ENCODE results near the gene TMPRSS6. TPM values are rescaled to one million over a fixed set of nuclear protein-coding genes. Genes with fewer than 3 reads are reported as not detected.

The TMPRSS6 gene
- total RNA-seq, 1 donor from 2014 or later: not detected

- no peak for DNase-seq
Measured at GRCh38 chr22:37026325-37026724, 83.2 kb downstream of the TMPRSS6 start.

- no peak for DNase-seq
Measured at GRCh38 chr22:37025500-37026070, 83.9 kb downstream of the TMPRSS6 start.

DNA sequence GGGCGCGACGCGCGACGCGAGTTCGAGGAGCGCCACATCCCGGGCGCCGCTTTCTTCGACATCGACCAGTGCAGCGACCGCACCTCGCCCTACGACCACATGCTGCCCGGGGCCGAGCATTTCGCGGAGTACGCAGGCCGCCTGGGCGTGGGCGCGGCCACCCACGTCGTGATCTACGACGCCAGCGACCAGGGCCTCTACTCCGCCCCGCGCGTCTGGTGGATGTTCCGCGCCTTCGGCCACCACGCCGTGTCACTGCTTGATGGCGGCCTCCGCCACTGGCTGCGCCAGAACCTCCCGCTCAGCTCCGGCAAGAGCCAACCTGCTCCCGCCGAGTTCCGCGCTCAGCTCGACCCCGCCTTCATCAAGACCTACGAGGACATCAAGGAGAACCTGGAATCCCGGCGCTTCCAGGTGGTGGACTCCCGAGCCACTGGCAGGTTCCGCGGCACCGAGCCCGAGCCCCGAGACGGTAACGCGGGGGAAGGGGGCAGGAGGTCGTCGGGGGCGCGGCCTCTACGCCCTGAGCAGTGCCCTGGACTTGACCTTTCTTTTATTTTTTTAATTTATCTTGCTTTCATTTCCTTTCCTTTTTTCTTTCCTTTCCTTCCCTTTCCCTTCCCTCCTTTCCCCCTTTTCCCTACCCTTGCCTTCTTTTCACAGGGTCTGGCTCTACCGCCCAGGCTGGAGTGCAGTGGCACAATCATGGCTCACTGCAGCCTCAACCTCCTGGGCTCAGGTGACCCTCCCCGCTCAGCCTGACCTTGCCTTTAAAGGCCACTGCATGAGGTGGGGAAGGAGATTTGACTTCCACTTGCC, 85.0 kb downstream of the TMPRSS6 start:
- DNase-seq: no peak

- no peak for DNase-seq
Measured at GRCh38 chr22:37023743-37024338, 85.7 kb downstream of the TMPRSS6 start.

- DNase-seq: no peak
Measured at GRCh38 chr22:37022483-37023337, 86.8 kb downstream of the TMPRSS6 start.

DNA sequence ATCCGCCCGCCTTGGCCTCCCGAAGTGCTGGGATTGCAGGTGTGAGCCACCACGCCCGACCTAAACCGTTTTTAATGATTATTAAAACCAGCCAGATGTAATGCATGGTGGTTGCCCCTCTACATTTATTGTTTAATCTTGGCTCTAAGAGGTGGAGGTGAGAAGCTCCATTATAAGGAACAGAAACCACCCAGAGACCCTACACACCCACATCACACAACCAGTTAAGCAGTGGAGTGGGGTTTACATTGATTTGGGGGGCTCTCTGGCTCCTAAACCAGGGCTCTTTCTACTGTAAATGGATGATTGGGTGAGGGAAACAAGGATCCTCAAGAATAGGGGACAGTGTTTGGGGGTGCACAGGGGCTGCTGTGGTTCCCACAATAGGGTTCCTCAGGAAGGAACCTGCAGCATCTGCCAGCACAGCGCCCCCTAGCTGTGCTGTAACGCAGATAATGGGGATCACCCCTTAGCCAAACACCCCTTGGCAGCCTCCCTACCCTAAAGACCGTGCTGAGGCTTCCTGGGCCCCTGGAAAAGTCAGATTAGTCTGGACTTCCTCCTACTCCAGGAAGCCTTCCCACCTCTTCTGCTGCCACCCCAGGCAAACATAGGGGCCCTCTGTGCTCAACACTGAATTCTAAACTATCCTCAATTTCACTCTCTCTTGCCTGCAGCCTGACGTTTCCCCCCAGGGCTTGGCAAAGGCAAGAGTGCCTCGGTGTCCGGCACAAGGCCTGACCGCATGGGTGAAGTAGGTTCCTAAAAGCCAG, 87.6 kb downstream of the TMPRSS6 start:
- DNase-seq: peak; percentile 42

DNA sequence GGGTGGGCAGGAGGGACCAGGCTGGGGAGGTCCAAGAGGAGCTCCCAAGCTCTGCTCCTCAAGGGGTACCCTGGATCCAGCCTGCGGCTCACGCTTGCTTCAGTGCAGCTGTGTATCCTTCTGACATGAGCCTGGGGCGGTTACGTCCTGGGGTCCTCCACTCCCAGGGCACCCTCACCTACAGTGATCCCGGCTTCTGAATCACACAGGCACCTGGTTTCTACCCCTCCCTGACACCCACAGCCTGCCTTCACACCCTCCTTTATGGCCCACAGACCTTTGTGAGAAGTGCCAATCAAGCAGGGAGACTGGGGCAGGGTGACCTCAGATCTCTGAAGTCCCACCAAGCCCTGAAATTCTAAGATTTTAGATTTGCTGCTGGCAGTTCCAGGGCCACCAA, 88.5 kb downstream of the TMPRSS6 start:
- DNase-seq: no peak

GRCh38 chr22:37020192-37020479, 89.4 kb downstream of the TMPRSS6 start:
- peak; percentile 63 for DNase-seq

DNA sequence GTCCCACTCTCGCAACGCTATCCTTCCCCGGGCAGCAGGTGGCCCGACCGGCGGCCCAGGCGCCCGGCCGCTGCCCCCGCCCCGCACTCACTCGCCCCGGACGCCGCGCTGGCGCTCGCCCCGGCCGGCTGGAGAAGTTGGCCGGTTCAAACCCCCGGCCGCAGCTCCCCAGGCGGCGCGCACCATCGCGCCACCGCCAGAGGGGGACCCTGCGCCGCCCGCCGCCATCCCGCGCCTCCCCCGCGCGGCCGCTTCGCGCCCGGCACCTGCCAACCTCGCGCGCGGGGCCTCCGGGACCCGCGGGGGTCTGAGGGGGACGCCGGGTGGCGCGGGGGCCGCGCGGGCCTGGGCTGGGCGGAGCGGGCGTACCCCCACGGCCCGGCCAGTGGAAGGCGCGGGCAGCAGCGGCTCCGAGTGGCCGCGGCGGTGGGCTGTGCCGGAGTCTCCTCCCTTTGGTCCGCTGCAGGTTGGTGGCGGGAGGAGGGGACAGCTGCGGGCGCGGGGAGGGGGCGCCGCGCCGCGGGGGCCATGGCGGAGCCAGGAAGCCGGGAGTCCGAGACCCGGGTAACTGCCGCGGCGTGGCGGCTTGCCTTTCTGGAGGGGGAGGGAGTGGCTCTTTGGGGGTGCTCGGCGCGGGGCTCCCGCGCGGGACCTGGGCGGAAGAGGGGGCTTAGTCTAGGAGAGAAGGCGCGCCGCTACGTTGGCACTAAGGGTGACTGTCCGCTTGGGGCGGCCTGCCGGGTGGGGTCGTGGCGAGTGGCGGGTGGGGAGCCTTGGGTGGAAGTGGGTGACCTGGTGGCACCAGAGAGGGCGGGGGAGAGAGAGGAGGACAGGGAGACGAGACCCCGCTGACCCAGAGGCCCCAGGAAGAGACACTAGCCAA, 90.0 kb downstream of the TMPRSS6 start, which contains the start of the genes MPST and TST:
MPST (plus strand) TSS at position 434 of the 883 bp plus-strand sequence; CDS start at position 529, 95 bp downstream.
TST (minus strand) TSS at position 139 of the 883 bp plus-strand sequence. CDS start 715 bp downstream, outside the sequence.
- DNase-seq: peak; percentile 91

DNA sequence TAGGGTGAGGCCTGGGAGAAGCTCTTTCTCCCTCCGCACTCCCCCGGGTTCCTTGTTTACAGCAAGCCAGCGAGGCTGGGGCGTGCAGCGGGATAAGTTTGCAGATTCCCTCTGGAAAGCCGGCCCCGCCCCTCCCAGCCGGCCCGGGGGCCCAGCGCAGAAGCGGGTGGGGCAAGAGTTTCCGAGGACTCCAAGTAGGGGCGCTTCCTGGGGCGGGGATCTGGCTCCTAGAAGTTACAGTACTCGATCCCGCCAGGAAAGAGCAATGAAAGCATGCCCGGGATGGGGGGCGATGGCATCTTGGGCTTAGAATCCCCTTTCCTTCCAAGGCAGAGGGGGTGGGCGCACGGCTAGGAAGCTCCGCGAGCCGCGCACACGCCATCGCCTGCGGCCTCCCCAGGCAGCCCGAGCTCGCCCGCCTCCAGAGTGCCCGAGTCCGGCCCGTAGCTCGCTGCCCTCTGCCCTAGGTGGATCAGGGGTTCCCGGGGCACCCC, 90.7 kb downstream of the TMPRSS6 start:
- DNase-seq: peak; percentile 85

DNA sequence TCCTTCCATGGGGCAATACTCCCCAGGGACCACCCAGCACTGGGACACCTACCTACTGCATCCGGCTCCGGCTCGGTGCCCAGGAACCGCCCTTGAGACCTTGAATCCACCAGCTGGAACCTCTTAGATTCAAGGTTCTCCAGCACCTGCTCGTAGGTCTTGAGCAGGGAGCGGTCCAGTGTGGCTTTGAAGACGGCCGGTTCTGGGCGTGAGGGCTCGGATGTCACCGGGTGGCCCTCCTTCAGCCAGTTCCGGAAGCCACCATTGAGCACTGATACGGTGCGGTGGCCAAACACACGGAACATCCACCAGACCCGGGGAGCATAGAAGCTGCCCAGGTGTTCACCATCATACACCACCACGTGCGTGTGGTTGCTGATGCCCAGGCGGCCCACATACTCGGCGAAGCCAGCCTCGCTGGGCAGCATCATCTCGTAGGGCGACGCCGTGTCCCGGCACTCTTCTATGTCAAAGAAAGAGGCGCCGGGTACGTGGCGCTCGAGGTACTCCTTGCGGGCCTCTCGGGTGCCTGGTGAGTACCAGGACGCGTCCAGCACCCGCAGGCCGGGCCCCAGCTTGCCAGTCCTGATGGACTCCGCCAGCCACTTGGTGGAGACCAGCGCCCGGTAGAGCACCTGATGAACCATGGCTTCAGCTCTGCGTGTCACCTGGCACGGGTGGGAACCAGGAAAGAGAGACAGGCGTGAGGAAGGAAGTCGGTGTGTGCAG, 91.3 kb downstream of the TMPRSS6 start:
- no peak for DNase-seq

- peak; percentile 66 for DNase-seq
Measured at GRCh38 chr22:37017356-37017755, 92.2 kb downstream of the TMPRSS6 start.

DNA sequence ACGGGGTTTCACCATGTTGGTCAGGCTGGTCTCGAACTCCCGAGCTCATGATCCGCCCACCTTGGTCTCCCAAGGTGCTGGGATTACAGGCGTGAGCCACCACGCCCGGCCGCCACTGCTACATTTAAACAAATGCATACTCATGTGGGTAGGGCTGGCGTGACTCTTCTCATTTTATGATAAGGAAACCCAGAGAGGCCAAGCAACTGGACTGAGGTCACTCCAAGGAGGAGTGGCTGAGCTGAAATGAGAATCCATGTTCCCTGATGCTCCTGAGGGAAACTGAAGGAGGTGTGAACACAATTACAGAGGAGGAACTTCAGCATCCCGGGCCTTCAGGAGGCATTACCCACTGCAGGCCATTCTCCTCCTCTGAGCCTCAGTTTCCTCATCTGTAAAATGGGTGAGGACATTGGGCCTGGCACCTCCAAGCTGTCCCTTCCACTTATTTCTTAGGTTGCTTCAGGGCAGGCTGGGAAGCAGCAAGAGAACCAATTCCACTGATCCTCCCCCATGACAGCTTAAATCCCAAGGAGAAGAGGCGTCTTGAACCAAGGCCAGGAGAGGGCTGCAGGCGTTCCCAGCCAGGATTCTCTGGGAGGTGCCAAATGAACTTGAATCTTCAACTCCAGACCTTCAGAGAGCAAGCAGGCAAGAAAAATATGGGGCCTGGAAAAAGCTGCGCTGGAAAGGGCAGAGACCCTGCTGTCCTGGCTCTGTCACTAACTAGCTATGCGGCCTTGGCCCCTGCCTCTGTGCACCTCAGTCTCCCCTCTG, 93.2 kb downstream of the TMPRSS6 start:
- DNase-seq: no peak

GRCh38 chr22:37015587-37015878, 94.0 kb downstream of the TMPRSS6 start:
- no peak for DNase-seq

Other genes starting within 250 kb of the TMPRSS6 start
- gene NCF4, start 248.7 kb downstream of the TMPRSS6 start, total RNA-seq: 5.7 TPM
- 4.1 TPM for gene CSF2RB, start 196.1 kb downstream of the TMPRSS6 start, total RNA-seq
- gene TST, start 90.3 kb downstream of the TMPRSS6 start, total RNA-seq: 28.3 TPM
- gene MPST, start 90.0 kb downstream of the TMPRSS6 start, total RNA-seq: 57.4 TPM
- 22.4 TPM for gene KCTD17, start 58.0 kb downstream of the TMPRSS6 start, total RNA-seq
- gene IL2RB, start 40.2 kb upstream of the TMPRSS6 start, total RNA-seq: 0.51 TPM
- 8.9 TPM for gene C1QTNF6, start 78.5 kb upstream of the TMPRSS6 start, total RNA-seq
- gene SSTR3, start 102.8 kb upstream of the TMPRSS6 start, total RNA-seq: 0.10 TPM
- 4.8 TPM for gene RAC2, start 134.6 kb upstream of the TMPRSS6 start, total RNA-seq
- gene CYTH4, start 172.8 kb upstream of the TMPRSS6 start, total RNA-seq: 20.5 TPM